K562 (cell line): Measurements from ENCODE around the gene MUC5AC. TPM values are rescaled to one million over a fixed set of nuclear protein-coding genes. Genes with fewer than 3 reads are reported as not detected.

Experiments used
- ATAC-seq: fragments of 200-7000 bp; cut with Tn5 transposase; 3 replicates; pipeline ENCODE4 v1.9.1; 2020; ENCODE audit warnings: moderate library complexity
- BruUV-seq: library from RNA; stranded (reverse); fragments of 400-500 nt; replicated peaks from 2 replicates; lab custom pipeline; 2021; lab: Mats Ljungman, UMichigan
- CTCF ChIA-PET: fragments of 300-600 bp; formaldehyde crosslinking; extraction: SDS; loops from one replicate; lab custom pipeline; 2021; ENCODE audit warnings: low intra/inter-chr PET ratio; lab: Yijun Ruan, JAX
- POLR2A ChIA-PET: fragments of 300-600, 350-650 bp; sonication (Branson Sonifier 250); formaldehyde crosslinking; extraction: SDS; loops from one replicate; lab custom pipeline; 2021; ENCODE audit warnings: antibody characterized with exemption, inconsistent platforms; lab: Yijun Ruan, JAX
- DNase-seq, 4 experiments: peaks; one replicate each; pipeline versions ENCODE4 v3.0.0 to v3.0.0-alpha.2; 2011 to 2018; ENCODE audit warnings: low spot score in 3 of 4, mixed read lengths in 3 of 4; ENCODE audit errors: extremely low read depth in 1 of 4
- FAIRE-seq: peaks from 2 replicates; lab custom pipeline; 2011; peaks lifted over from hg19 to GRCh38; lab: Jason Lieb, UNC
- H2AFZ ChIP-seq: 2 replicates; pipeline ENCODE4 v1.6.0; 2011; ENCODE audit warnings: low read depth, low read length, control low read depth, inconsistent platforms
- H3K27ac ChIP-seq: fragments of 200-600 bp; 3 replicates; pipeline ENCODE4 v1.8.0; 2011; ENCODE audit warnings: low read depth, mild to moderate bottlenecking, control low read depth, inconsistent platforms, low read length, moderate library complexity, mixed read lengths; ENCODE audit errors: extremely low read depth
- H3K27me3 ChIP-seq, 2 experiments: fragments of 300-600 bp in 1 of 2; 2 replicates in 1 of 2; 3 replicates in 1 of 2; pipeline versions ENCODE4 v1.6.0 to v1.8.0; 2011; ENCODE audit warnings: inconsistent platforms in 2 of 2, low read length in 2 of 2, mild to moderate bottlenecking in 1 of 2, mixed read lengths in 1 of 2, moderate library complexity in 1 of 2; ENCODE audit not compliant: control insufficient read depth in 2 of 2, insufficient read depth in 2 of 2
- H3K36me3 ChIP-seq: fragments of 300-600 bp; 3 replicates; pipeline ENCODE4 v1.8.0; 2011; ENCODE audit warnings: mild to moderate bottlenecking, low read length, inconsistent platforms; ENCODE audit not compliant: control insufficient read depth, insufficient read depth
- H3K4me1 ChIP-seq, 2 experiments: fragments of 200-600 bp in 1 of 2; replicated peaks in 1 of 2; 2 replicates in 1 of 2; 3 replicates in 1 of 2; pipeline versions ENCODE4 v1.5.1 to v1.8.0; 2011; ENCODE audit warnings: inconsistent platforms in 2 of 2, low read length in 2 of 2, mild to moderate bottlenecking in 1 of 2, mixed read lengths in 1 of 2, moderate library complexity in 1 of 2; ENCODE audit not compliant: control insufficient read depth in 2 of 2, insufficient read depth in 2 of 2
- H3K4me2 ChIP-seq: 2 replicates; pipeline ENCODE4 v1.6.1; 2011; ENCODE audit warnings: low read length, control low read depth, inconsistent platforms, mixed read lengths; ENCODE audit not compliant: insufficient read depth
- H3K4me3 ChIP-seq: fragments of 200-600 bp; sonication (generic), shearing (Covaris generic); 2 replicates; pipeline ENCODE4 v1.5.1; 2016; ENCODE audit warnings: control low read depth, inconsistent platforms
- H3K79me2 ChIP-seq: fragments of 200-600 bp; 3 replicates; pipeline ENCODE4 v1.8.0; 2011; ENCODE audit warnings: low read length, inconsistent platforms; ENCODE audit not compliant: control insufficient read depth, insufficient read depth
- H3K9ac ChIP-seq, 2 experiments: 2 replicates each; pipeline versions ENCODE4 v1.6.0 to v1.6.1; 2011; ENCODE audit warnings: low read depth in 2 of 2, low read length in 2 of 2, control low read depth in 1 of 2, inconsistent platforms in 1 of 2, mild to moderate bottlenecking in 1 of 2, mixed read lengths in 1 of 2; ENCODE audit not compliant: insufficient read depth in 1 of 2
- H3K9me1 ChIP-seq: one replicate; pipeline ENCODE4 v1.6.0; 2011; ENCODE audit warnings: inconsistent platforms, mild to moderate bottlenecking, low read length, moderate library complexity; ENCODE audit not compliant: control insufficient read depth, insufficient read depth
- H3K9me3 ChIP-seq: replicated peaks from 2 replicates; pipeline ENCODE4 v1.5.1; 2011; ENCODE audit warnings: low read depth, low read length, inconsistent platforms; ENCODE audit not compliant: control insufficient read depth, insufficient read depth
- H4K20me1 ChIP-seq: replicated peaks from 2 replicates; pipeline ENCODE4 v1.6.1; 2011; ENCODE audit warnings: low read length, inconsistent platforms, mixed read lengths; ENCODE audit not compliant: control insufficient read depth, insufficient read depth
- ARHGAP35 ChIP-seq: fragments of 450-650 bp; IDR thresholded peaks from 2 replicates; pipeline ENCODE4 v1.6.1; 2018; ENCODE audit not compliant: partially characterized antibody
- EWSR1 ChIP-seq: fragments of 450-650 bp; IDR thresholded peaks from 2 replicates; pipeline ENCODE4 v1.6.1; 2018; ENCODE audit warnings: borderline replicate concordance, mild to moderate bottlenecking, low read depth, moderate library complexity; ENCODE audit not compliant: partially characterized antibody
- FOXK2 ChIP-seq, 2 experiments: fragments of 450-650 bp; IDR thresholded peaks in 1 of 2; conservative IDR thresholded peaks in 1 of 2; 2 replicates each; pipeline ENCODE4 v1.6.1; 2016; ENCODE audit warnings: low read depth in 2 of 2, mild to moderate bottlenecking in 1 of 2
- KHSRP ChIP-seq: fragments of 450-650 bp; IDR thresholded peaks from 2 replicates; pipeline ENCODE4 v1.6.1; 2017
- LEF1 ChIP-seq: fragments of 450-650 bp; IDR thresholded peaks from 2 replicates; pipeline ENCODE4 v1.6.1; 2016; ENCODE audit warnings: mild to moderate bottlenecking
- MAFF ChIP-seq: IDR thresholded peaks from 2 replicates; pipeline ENCODE4 v1.6.1; 2012; ENCODE audit warnings: low read length, improper control_type of control experiment
- RUNX1 ChIP-seq: sonication (generic); IDR thresholded peaks from 2 replicates; pipeline ENCODE4 v1.6.1; 2016; ENCODE audit warnings: antibody characterized with exemption, low read depth
- U2AF1 ChIP-seq: fragments of 200-400 bp; formaldehyde crosslinking; optimal IDR thresholded peaks from 2 replicates; pipeline ENCODE3; 2017; ENCODE audit warnings: mild to moderate bottlenecking, low read depth, low read length, moderate library complexity
- ZBTB7A ChIP-seq: IDR thresholded peaks from 2 replicates; pipeline ENCODE4 v1.6.1; 2011; ENCODE audit warnings: low read depth, mild to moderate bottlenecking, low read length, moderate library complexity, borderline replicate concordance; ENCODE audit not compliant: control insufficient read depth
- ZNF431 ChIP-seq: sonication (generic); formaldehyde crosslinking; IDR thresholded peaks from 2 replicates; pipeline ENCODE4 v1.8.0; 2022; ENCODE audit warnings: mild to moderate bottlenecking, missing genetic modification reagents
- ZNF830 ChIP-seq: fragments of 250-450 bp; sonication (Bioruptor Pico); IDR thresholded peaks from 2 replicates; pipeline ENCODE4 v1.5.0; 2021; ENCODE audit warnings: mild to moderate bottlenecking
- WGBS: fragments of 100-300 bp; shearing (Covaris generic); methylation state at CpG from one replicate; pipeline ENCODE4 v1.1.6; 2016; ENCODE audit warnings: low coverage, mixed read lengths; ENCODE audit not compliant: insufficient coverage; ENCODE audit errors: missing lambda C conversion rate; 5-methylcytosine and 5-hydroxymethylcytosine counted together
- in situ Hi-C: fragments of 300-500 bp; cut with MboI; formaldehyde crosslinking; loops from 4 replicates; pipeline ENCODE4 v1.15.0; 2018; ENCODE audit warnings: inconsistent platforms, mixed read lengths
- intact Hi-C: fragments of 100-400 bp; cut with micrococcal nuclease; formaldehyde crosslinking; loops from 2 replicates; pipeline ENCODE4 v1.14.2; 2022
- polyA plus RNA-seq, 8 experiments: library from polyadenylated mRNA; depleted of rRNA in 4 of 8; stranded (reverse) in 5 of 8; unstranded in 3 of 8; fragments of >200 nt; fragmentation: Nextera tagmentation in 2 of 8; fragmentation: Illumina TruSeq in 1 of 8; extraction: Ambion mirVana in 2 of 8; extraction: Trizol in 1 of 8; gene quantifications; 2 replicates each; pipeline versions ENCODE4 v1.2.1 to v1.2.3, GENCODE V29; 2011 to 2014; ENCODE audit warnings: inconsistent platforms in 1 of 8, missing spikeins in 1 of 8
- total RNA-seq, 7 experiments: library from RNA; depleted of rRNA in 6 of 7; stranded (reverse); fragments of >200 nt in 6 of 7; fragmentation: Illumina TruSeq in 2 of 7; extraction: Trizol in 2 of 7; gene quantifications; 2 replicates each; pipeline versions ENCODE4 v1.2.1 to v1.2.3, GENCODE V29; 2011 to 2021; ENCODE audit warnings: low replicate concordance in 1 of 7
- TF ChIP-seq, protein P1 (sequence below): fragments of 250-450 bp; sonication (Bioruptor Pico); IDR thresholded peaks from 2 replicates; pipeline ENCODE4 v1.8.0; 2021; ENCODE audit warnings: mild to moderate bottlenecking, moderate library complexity
- TF ChIP-seq, protein P2 (sequence below): fragments of 250-450 bp; sonication (Bioruptor Pico); IDR thresholded peaks from 2 replicates; pipeline ENCODE4 v1.4.0; 2020
- TF ChIP-seq, protein P3 (sequence below): fragments of 450-650 bp; formaldehyde crosslinking; IDR thresholded peaks from 2 replicates; pipeline ENCODE4 v1.4.0; 2022; ENCODE audit warnings: missing genetic modification characterization
- TF ChIP-seq, protein P4 (sequence below): sonication (generic); IDR thresholded peaks from 2 replicates; pipeline ENCODE4 v1.6.1; 2016

Gene MUC5AC
- total and polyA plus RNA-seq, 9 of the 15 experiments (the other 6 are each of a cell fraction or from before 2014, with no cell fraction given): not detected

DNA sequence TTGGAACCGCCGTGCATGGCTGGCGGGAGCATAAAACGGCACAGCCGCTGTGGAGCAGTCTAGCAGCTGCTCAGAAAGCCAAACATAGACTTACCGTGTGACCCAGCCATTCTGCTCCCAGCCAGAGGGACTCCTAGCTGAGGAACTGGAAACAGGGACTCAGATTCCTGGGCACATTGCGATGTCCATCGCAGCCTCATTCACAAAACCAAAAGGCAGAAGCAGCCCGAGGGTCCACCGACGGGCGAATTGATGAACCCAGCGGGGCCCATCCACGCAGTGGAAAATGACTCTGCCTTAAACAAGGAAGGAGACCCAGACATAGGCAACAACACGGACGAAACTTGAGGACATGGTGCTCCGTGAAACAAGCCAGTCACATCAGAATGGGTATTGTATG lies 59.4 kb downstream of the MUC5AC start:
- no peaks in the 10 kb centered on the region for H3K36me3 ChIP-seq
- H3K9me1 ChIP-seq: no peaks in the 10 kb centered on the region
- H3K4me3 ChIP-seq: no peak overlapping the region
- no peak overlapping the region for H3K4me2 ChIP-seq
- H3K27ac ChIP-seq: no peak overlapping the region
- DNase-seq: no peak
- ATAC-seq: no peak
- no peaks in the 10 kb centered on the region for H3K9me3 ChIP-seq
- CTCF ChIA-PET: interaction anchor here (0.6 kb wide), 1 partner anchor 182 kb away, joined by 3 read pairs; no protein-coding TSS in a partner anchor
- no peaks in the 10 kb centered on the region for H3K79me2 ChIP-seq
- FAIRE-seq: no peak
- 23% methylated on average over 15 of the region's 17 CpGs for WGBS
- no TSS peak for BruUV-seq
- in situ Hi-C loops: no loop called here
- no peaks in the 10 kb centered on the region for H4K20me1 ChIP-seq
- intact Hi-C loops: no loop called here
- H3K9ac ChIP-seq: no peak overlapping the region; a peak in 1 of 4 replicates
- H3K4me1 ChIP-seq: peaks cover 0 to 26% of the 10 kb centered on the region in 2 experiments; a peak in 1 of 5 replicates
- POLR2A ChIA-PET: no interaction called here
- H2AFZ ChIP-seq: no peak overlapping the region
- peaks cover 0 to 48% of the 10 kb centered on the region in 2 experiments; a peak in 4 of 5 replicates for H3K27me3 ChIP-seq
- TF ChIP-seq LEF1 (no peak), ARHGAP35 (no peak), RUNX1 (no peak), EWSR1 (no peak), ZBTB7A (no peak), KHSRP (no peak), U2AF1 (no peak), FOXK2 (conservative IDR thresholded peaks at IDR 0.05 in 1 of 2, IDR thresholded peaks at IDR 0.05 in 1 of 2; ENCODE audit: low read depth in 2 of 2) (no peak), ZNF830 (CRISPR knock-in tag) (no peak), MAFF (no peak), ZNF431 (CRISPR knock-in tag) (no peak)
- TF ChIP-seq, protein P1, sequence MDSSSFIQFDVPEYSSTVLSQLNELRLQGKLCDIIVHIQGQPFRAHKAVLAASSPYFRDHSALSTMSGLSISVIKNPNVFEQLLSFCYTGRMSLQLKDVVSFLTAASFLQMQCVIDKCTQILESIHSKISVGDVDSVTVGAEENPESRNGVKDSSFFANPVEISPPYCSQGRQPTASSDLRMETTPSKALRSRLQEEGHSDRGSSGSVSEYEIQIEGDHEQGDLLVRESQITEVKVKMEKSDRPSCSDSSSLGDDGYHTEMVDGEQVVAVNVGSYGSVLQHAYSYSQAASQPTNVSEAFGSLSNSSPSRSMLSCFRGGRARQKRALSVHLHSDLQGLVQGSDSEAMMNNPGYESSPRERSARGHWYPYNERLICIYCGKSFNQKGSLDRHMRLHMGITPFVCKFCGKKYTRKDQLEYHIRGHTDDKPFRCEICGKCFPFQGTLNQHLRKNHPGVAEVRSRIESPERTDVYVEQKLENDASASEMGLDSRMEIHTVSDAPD (CRISPR knock-in tag): no peak
- TF ChIP-seq, protein P2, sequence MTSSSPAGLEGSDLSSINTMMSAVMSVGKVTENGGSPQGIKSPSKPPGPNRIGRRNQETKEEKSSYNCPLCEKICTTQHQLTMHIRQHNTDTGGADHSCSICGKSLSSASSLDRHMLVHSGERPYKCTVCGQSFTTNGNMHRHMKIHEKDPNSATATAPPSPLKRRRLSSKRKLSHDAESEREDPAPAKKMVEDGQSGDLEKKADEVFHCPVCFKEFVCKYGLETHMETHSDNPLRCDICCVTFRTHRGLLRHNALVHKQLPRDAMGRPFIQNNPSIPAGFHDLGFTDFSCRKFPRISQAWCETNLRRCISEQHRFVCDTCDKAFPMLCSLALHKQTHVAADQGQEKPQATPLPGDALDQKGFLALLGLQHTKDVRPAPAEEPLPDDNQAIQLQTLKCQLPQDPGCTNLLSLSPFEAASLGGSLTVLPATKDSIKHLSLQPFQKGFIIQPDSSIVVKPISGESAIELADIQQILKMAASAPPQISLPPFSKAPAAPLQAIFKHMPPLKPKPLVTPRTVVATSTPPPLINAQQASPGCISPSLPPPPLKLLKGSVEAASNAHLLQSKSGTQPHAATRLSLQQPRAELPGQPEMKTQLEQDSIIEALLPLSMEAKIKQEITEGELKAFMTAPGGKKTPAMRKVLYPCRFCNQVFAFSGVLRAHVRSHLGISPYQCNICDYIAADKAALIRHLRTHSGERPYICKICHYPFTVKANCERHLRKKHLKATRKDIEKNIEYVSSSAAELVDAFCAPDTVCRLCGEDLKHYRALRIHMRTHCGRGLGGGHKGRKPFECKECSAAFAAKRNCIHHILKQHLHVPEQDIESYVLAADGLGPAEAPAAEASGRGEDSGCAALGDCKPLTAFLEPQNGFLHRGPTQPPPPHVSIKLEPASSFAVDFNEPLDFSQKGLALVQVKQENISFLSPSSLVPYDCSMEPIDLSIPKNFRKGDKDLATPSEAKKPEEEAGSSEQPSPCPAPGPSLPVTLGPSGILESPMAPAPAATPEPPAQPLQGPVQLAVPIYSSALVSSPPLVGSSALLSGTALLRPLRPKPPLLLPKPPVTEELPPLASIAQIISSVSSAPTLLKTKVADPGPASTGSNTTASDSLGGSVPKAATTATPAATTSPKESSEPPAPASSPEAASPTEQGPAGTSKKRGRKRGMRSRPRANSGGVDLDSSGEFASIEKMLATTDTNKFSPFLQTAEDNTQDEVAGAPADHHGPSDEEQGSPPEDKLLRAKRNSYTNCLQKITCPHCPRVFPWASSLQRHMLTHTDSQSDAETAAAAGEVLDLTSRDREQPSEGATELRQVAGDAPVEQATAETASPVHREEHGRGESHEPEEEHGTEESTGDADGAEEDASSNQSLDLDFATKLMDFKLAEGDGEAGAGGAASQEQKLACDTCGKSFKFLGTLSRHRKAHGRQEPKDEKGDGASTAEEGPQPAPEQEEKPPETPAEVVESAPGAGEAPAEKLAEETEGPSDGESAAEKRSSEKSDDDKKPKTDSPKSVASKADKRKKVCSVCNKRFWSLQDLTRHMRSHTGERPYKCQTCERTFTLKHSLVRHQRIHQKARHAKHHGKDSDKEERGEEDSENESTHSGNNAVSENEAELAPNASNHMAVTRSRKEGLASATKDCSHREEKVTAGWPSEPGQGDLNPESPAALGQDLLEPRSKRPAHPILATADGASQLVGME (CRISPR knock-in tag): no peak
- TF ChIP-seq, protein P3, sequence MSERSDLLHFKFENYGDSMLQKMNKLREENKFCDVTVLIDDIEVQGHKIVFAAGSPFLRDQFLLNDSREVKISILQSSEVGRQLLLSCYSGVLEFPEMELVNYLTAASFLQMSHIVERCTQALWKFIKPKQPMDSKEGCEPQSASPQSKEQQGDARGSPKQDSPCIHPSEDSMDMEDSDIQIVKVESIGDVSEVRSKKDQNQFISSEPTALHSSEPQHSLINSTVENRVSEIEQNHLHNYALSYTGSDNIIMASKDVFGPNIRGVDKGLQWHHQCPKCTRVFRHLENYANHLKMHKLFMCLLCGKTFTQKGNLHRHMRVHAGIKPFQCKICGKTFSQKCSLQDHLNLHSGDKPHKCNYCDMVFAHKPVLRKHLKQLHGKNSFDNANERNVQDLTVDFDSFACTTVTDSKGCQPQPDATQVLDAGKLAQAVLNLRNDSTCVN (CRISPR knock-in tag): no peak
- TF ChIP-seq, protein P4, sequence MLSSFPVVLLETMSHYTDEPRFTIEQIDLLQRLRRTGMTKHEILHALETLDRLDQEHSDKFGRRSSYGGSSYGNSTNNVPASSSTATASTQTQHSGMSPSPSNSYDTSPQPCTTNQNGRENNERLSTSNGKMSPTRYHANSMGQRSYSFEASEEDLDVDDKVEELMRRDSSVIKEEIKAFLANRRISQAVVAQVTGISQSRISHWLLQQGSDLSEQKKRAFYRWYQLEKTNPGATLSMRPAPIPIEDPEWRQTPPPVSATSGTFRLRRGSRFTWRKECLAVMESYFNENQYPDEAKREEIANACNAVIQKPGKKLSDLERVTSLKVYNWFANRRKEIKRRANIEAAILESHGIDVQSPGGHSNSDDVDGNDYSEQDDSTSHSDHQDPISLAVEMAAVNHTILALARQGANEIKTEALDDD: no peak
